GM11168 (cell line): ENCODE measurements around the gene SUN2.

Experiments
- in situ Hi-C: fragments of 300-500 bp; cut with MboI; formaldehyde crosslinking; loops from one replicate; pipeline ENCODE4 v1.12.0; 2022; ENCODE audit warnings: low sequenced_read_pairs; ENCODE audit not compliant: unreplicated experiment

The SUN2 gene

DNA sequence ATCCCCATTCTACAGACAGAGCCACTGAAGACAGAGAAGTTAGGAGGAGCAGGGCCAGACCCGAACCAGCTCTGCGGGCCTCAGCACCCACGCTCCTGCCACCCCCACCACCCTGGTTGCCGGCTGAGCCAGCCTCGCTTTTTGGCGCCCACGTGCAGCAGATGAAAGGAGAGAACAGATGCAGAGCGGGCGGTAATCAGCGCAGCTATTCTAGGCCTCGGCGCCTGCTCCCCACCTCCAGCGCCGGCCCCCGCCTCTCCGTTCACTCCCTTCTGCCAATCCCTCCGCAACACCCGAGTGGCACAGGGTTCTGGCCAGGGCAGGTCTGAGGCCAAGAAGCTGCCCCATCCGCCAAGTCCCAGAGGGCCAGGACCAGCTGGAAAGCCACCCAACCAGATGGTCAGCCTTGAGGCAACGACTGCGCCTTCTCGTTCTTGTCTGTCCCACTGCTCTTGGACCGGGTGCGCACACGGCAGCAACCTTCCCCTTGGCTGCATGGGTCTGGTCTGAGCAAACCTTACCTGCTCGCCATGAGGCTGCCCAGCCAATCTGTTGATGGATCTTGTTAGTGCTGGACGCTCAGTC lies 21.4 kb upstream of the SUN2 start:
- in situ Hi-C loops, result no loop called here

DNA sequence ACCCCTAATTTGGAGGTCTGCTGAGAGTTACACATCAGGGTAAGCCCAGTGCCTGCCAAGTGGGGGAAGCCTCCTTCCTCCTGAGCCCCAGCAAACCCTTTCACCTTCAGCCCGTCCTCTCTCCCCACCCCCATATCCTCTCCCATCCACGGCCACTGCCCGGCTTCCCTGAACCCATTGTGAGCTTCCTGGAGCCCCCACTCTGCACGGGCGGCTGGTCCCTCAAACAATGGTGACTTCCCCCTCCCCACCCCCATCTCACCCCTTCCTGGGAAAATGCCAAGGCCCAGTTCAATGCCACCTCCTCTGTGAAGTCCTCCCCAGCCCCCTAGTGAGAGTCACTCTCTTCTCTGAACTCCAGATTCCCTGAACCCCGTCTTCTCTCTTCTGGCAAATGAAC lies 20.3 kb upstream of the SUN2 start:
- in situ Hi-C loops, result no loop called here

DNA sequence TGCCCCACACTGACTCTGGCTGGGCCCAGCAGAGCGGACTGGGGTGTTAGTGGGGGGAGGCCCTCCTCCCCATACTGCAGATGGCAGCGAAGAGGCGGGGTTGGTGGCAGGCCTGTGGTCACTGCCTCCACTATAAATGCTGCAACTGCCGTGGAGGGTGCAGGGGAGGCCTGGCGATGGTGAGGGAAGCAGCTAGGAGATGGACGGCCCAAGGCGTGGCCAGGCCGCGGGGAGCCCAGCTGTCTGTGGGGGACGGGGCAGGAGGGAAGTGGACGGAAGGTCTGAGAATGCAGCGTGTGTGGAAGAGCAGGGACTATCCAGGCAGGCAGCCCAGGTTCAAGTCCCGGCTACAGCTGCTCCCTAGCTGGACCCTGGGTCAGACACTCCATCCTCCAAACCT lies 19.9 kb upstream of the SUN2 start:
- in situ Hi-C loops, result no loop called here

DNA sequence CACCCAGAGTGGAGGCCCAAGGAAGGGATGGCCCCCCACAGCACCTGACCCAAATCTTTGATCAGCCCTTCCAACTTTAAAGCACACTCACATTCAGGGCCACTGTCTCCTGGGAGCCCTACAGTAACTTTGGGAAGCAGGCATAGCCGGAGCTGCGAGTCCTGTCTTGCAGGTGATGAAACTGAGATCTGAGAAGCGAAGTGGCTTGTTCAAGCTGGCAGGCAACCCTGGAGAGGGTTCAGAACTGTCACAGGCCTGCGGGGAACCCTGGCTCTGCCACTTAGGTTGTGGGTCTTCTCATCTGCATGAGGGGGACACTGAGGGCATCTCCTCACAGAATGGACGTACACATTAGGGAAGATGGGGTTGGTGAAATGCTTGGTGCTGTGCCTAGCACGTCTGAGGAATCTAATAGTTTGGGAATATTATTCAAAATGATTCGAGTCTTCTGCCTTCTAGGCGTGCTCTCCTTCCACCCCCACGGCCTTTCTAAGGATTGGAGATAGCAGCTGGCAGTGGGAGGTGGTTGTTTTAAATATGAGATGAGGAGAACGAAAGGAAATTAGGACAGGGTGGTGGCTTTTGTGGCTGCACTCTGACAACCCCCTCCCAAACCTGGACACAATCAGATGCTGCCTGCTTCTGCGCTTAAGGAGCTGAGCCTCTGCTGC lies 18.8 kb upstream of the SUN2 start:
- in situ Hi-C loops, result no loop called here

DNA sequence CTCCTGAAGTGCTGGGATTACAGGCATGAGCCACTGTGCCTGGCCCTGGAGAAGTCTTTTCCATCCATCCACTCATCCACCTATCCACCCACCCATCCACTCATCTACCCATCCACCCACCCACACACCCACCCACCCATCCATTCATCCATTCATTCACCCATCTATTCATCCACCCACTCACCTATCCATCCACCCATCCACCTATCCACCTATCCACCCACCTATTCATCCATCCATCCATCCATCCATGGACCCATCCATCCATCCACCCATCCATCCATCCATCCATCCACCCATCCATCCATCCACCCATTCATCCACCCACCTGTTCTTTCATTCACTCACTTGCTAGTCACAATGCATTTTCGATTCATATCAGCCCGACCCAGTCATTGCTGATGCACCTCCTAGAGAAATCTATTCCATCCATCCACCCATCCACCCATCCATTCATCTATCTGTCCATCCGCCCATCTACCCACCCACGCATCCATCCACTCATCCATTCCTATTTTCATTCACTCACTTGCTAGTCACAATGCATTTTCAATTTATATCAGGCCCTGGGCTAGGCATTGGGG lies 17.7 kb upstream of the SUN2 start:
- in situ Hi-C loops, result no loop called here

DNA sequence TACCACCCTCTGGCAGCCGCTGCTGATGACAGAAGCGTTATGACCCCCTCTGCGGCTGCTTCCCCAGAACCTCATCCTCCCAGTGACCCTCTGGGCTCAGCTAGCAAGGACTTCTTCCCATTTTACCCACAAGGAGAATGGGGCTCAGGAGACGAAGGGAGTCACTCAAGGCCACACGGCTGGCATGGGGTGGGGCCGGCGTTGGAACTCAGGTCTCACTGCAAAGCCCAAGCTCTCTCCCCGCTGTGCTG lies 16.8 kb upstream of the SUN2 start:
- in situ Hi-C loops, result no loop called here

DNA sequence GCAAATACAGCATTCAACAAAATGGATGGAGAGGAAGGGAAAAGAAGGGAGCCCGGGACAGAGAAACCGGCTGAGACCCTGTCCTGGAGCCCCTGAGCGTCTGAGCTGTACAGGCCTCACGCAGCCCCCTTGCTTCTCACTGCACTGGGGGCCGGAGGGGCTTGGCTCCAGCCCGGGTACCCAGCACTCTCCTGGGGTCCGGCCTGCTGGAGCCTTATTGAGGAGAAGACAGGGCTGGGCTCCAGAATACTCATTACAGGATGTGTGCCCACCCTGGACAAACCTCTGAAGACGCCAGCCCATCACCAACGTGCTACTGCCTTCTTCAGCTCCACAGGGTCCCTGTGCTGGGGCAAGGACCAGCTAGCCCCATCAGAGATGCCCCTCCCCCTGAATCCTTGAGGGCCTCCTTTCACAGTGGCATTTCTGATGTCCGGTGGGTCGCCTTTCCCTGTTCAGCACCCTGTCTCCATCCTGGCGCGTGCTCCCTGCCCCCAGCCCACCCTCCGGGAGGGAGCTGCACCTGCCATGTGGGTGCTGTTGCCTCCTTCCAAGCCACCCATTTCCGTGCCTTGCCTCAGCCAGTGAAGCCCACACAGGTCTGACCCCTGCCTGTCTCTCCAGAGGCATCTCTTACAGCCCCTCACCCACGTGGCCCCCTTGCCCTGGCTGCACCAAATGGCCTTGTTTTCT lies 14.6 kb upstream of the SUN2 start:
- in situ Hi-C loops, result no loop called here

DNA sequence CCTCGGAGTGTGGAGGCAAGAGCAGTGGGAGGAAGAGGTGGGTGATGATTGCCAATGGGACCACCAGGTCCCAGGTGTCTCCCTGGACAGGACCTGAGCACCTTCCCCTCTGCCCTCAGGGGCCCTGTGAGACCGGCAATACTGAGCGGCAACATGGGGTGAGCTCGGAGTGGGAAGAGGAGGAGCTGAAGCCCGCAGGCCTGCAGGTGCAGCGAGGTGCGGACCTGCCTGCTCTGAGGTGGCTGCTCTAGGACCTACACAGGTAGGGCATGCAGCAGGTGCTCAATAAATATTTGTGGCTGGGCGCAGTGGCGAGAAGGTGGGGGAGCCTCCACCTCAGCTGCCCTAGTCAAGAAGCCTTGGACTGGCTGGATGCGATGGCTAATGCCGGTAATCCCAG lies 12.2 kb upstream of the SUN2 start:
- in situ Hi-C loops, result no loop called here

DNA sequence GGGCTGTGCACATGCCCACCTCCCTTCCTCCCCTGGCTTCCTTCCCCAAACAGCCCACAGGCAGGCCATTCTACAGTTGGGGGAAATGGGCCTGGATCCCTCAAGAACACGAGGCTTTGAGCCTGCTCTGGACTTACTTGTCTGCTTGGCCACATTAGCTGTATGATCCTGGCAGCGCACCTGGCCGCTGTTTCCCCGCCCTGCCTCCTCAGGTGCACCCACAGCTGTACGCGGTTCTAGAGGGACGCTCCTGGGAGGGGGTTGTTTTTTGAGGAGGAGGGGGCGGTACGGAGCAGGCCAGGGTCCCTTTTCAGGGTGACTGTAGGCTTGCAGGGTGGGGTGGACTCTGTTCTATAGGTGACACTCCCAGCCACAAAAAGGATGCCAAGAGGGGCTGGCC lies 11.5 kb upstream of the SUN2 start:
- in situ Hi-C loops, result no loop called here

DNA sequence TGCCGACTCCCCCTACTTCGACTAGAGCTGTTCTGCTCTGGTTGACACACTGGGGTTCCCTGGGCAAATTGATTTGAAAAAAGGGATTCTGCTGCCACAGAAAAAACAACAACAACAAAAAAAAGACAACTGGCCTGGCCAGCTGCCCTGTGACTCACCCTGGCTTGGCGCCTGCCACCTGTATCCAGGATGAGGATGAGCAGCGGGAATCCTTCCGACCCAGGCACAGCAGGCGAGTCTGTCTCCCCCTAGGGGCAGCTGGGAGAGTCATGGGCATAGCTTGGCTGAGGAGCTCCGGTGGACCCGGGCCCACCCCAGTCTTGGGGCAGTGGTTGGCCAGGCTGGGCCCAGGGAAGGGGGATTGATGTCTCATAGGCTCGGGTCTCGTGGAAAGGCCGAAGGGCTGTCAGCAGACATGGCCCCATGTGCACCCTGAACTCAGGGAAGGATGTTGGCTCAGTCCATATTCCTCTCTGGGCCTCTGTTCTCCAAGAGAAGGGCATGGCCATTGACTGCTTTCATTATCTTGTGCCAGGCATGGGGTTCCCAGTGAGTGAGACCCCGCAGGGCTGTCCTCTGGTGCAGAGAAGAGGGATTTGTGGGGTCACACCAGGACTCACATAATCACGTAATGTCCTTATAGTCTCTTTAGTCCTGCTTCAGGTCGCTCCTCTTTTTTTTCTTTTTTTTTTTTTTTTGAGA lies 10.4 kb upstream of the SUN2 start:
- in situ Hi-C loops, result no loop called here

DNA sequence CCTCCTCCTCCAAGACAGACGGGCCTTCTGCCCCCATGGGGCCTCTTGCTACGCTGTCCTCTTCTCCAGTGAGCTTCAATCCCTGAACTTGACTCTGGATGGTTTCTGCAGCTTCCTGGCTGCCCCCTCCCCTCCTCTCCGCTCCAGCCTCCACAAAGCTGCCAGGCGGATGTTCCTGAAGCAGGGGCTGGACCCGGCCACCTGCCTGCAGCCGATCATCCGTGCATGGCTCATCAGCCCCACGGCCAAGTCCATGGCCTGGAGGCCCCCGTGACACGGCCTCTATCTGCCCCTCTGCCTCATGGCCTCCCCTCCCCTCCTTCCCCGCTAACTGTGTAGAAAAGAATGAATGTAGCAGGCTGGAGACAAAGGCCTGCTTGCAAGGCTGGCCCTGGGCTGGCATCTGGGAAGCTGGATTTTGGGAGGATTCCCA lies 6.8 kb upstream of the SUN2 start:
- in situ Hi-C loops, result no loop called here

DNA sequence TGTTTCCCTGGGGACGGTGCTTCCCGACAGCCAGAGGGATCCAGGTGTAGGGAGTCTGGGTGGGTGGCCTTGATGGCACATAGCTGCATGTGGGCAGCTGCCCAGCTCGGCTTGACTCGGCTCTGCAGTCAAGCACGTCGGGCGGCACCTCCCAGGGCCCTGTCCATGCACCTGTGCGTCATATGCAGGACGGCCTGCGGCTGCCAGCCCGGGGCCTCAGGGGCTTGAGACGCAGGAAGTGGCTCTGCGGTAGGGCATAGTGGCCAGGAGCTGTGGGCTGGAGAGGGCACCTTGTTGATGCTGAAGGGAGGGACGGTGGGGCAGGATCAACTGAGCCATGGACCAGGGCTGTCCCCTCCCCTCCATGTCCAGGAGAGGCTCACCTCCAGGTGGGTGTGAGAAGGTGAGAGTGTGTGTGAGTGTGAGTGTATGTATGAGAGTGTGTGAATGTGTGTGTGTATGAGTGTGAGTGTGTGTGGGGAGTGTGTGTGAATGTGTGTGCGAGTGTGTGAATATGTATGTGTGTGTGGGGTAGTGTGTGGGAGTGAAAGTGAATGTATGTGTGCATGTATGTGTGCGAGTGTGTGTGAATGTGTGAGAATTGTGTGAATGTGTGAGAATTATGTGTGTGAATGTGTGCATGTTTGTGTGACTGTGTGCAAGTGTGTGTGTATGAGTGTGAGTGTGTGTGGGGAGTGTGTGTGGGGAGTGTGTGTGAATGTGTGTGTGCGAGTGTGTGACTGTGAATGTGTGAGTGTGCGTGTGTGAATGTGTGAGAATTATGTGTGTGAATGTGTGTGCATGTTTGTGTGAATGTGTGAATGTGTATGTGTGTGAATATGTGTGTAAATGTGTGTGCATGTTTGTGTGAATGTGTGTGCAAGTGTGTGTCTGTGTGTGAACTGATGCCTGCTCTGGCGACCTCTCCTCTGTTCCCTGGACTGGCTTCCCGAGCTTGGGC lies 5.7 kb upstream of the SUN2 start:
- in situ Hi-C loops, result no loop called here

DNA sequence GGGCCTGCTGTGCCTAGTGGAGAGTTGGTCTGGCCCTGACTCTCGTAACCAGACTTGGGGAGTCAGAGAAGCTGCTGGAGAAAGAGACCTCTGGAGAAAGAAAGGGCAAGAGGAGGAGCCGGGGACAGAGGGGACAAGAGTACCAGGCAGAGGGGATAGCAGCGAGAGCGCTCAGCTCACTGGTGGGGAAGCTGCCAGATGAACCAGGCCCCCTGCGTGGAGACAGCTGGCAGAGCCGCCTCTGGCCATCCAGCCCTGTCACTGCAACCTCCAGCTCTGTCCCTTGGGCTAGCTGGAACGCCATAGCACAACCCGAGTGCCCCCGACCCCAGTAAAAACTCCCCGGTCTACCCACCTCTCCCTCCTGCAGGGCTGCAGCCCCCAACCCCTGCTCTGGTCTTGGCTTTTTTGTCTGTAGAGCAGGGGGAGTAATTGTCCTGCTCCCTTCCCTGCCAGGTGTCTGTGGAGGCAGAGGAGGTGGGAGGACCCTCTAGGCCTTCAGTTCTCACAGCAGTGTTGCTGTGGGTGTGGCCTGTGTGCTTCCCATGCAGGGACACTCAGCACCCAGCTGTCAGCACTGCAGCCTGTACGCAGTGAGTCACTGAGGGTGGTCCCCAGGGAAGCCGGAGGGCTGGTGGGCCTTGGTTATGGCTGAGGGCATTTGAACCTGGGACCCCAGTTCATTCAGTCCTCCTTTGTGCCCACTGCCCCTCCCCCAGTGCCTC lies 4.8 kb upstream of the SUN2 start:
- in situ Hi-C loops, result no loop called here

DNA sequence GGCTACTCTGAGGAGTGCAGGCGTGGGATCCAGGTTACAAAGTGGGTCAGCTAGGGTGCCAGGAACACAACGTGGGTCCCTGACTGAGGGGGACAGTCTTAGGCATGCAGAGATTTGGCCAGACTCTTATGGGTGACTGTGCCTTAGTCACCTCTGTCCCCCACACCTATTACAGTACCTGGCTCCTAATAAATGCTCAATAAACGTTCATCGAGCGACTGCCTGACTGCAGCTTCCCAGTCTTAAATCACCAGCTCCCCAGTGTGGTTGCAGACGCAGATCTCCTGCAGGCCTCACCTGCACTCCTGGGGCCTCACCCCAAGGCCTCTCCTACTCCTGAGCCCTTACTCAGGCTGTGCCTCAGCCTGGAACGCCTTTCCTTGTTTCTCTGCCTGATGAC lies 3.2 kb upstream of the SUN2 start:
- in situ Hi-C loops, result no loop called here

DNA sequence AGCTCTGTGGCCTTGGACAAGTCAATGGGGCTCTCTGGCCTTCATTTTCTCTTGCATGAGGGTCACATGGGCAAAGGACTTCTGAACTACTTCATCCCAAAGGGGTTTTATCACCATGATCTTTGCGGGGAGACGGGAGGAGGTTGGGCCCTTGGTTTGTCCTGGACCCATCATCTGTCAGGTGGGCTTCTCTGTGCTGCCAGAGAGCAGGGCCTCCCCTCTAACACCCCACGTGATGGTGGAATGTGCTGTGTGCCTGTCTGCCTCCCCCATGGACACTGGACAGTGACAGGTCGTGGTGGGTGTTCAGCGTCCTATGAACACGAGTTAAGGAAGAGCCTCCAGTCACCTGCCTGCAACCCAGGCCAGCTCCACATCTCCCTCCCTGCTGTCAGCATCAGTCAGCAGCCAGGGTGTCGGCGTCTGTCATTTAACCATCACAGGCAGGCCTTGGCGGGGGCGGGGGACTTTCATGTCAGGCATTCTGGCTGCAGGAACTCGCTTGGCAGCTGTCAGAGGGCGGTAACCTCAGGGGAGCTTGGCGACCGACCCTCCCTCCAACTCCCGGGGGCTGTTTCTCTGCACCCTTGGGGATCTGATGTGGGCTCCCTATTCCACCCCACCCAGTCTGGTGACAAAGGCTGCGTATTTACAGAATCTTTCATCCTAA lies 2.6 kb upstream of the SUN2 start:
- in situ Hi-C loops, result no loop called here

DNA sequence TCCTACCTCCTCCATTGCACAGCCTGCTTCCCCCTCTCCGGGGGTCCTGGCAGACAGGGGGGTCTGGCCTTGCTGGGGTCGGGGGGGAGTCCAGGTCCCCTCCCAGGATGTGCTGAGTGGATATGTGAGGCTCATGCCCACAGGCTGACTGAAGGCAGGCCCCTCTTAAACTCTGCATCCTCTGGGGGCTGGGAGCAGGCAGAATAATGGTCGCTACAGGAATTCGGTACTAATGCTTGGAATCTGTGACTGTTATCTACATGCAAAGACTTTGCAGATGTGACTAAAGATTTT lies 1.6 kb upstream of the SUN2 start:
- in situ Hi-C loops, result no loop called here

DNA sequence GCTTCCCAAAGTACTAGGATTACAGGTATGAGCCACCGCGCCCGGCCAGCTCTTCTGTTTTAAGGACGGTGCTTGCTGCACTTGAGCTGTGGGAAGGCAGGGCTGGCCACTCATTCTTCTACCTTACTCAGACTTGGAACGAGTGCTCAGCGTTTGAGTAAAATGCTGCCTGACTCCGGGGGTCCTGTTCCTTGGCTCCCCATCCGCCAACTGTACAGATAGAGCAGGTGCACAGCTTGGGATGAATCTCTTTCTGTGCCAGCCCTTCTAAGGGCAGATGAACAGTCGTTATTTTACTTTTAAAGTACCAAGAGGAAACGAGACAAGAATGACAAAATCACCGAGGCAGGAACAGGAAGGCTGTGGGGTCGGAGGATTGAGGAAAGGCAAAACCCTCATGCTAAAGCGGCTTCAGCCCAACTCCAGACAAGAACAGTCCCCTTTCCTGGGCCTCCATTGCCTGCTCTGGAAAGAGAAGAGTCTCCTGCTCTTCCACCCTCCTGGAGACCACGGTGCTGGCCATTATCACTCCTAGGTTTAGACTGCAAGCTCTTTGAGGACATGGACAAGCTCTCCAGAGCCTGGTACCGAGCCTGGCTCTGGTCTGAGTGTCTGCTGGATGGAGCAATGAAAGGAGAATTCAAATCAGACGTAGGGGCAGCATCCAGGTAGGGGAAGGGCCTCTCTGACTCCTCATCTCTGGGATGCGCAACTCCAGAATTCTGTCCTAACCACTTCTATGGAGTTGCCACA lies 1.1 kb upstream of the SUN2 start:
- in situ Hi-C loops, result no loop called here

DNA sequence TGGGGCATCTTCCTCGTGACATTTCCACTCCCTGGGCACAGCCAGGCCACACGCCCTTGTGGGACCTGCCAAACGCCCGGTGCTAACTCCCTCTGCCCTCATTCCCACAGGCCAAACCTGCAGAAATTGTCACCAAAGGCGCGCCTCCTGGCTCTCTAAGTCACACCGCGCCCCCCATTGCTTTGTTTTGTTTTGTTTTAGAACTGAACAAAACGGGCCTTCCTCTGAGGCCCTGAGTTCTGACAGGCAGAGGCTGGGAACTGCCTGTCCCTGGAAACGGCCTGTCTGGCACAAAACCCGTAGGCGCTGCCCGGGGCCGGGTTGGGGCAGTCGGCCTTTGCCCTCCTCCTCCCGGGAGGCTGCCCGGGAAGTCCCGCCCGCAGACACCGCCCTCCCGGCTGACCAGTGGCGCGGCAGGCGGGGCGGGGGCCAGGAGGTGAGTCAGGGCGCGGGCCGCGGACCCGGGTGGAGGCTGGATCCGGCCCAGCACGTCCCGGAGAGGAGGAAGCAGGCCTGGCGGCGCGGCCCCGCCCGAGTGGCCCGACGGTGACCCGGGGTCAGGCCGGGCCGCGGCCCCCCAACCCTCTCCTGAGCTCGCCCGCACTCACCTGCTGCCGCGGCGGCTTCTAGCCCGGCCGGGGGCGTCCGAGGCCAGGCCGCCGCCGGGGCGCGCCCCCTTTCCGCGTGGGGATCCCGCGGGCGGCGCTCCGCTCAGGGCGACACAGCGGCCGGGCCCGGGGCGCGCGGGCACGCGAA lies 465 bp downstream of the SUN2 start:
- in situ Hi-C loops, result no loop called here
